SIG-M5 treated with dmso at 0.1 percent for 504 hours (cell line): ENCODE data around the gene TMEM167A.
A peak's percentile ranks its signal among the peaks of the same experiment; 100 is the strongest.

Experiments used
- DNase-seq: peaks from one replicate; lab custom pipeline; 2025; ENCODE audit not compliant: unreplicated experiment; lab: John Stamatoyannopoulos, UW

The TMEM167A gene

DNA sequence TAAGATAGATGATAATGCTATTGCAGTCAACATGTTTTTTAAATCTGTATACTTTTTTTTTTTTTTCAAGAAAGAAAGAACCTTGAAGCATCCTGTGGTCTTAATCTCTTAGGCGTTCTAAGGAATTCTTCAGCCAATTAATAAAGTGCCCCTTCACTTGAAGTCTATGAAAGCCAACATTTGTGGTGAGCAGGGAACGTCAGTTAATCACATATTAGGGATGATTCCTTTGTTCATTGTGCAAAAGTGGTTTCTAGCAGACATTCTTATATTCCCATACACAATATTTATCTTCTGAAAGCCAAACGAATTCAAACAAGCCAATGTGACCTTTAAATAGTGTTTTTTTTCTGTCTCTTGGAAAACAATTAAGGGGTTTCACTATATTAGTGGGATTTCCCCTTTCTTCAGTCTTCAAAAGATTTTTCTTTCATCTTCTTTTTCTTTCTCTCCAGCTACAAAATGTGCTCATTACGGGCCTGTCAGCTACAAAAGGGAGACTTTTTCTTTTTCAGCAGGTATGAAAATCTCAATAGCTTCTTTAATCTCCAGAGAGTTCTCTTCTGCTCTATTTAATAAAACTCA, 40.1 kb downstream of the TMEM167A start:
- no peak for DNase-seq

- no peak for DNase-seq
These were observed 41.7 kb downstream of the TMEM167A start for GRCh38 chr5:83035373-83036100.

DNA sequence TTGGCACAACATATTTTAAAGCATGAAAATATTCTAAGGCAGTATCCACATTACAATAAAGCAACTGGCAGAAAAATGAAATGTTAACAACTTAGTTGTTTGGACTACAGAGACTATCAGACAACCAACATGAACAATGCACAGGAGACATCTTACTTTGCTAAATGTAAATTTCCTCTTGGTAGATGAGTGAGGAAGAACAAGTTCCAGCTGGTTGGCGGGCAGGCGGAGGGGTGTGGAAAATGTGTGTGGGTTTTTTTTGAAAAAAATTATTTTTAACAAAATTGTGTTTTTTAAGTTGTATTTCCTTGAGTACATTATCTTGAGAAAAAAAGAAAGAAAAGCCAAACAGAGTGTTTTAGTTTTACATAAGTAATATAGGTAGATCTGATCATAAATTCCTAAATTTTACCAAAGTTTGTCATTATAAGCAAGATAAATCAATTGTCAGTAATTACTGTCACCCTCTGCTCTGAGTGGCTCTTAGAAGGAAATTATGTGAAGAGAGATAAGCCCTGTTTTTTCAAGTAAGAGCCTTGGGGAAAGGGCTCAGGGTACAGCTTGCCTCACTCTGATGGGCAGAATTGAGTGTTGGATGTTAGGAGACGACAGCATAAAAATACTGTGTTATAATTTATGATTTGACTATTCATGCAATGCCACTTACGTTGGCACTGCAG, 42.5 kb downstream of the TMEM167A start:
- DNase-seq: no peak

GRCh38 chr5:83034036-83034435, 43.2 kb downstream of the TMEM167A start:
- DNase-seq: no peak

DNA sequence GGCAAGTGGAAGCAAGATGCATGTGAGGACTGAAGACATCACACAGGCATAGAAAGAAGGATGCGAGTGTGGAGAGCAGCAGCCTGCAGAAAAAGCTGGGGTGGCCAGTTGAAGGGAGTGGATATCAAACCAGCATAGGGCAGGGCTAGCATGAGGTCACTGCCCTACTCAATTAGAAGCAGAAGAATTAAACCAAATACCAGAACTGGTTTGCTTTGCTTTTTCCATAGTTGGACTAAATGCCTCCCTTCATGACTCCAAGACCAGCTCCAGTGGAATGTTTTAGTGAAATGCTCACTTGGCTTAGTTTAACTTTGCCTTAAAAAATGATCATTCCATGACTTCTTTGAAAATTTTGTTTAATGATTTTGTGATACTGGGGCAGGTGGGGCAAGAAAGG, 45.8 kb downstream of the TMEM167A start:
- no peak for DNase-seq

GRCh38 chr5:83029912-83030311, 47.3 kb downstream of the TMEM167A start:
- no peak for DNase-seq

DNA sequence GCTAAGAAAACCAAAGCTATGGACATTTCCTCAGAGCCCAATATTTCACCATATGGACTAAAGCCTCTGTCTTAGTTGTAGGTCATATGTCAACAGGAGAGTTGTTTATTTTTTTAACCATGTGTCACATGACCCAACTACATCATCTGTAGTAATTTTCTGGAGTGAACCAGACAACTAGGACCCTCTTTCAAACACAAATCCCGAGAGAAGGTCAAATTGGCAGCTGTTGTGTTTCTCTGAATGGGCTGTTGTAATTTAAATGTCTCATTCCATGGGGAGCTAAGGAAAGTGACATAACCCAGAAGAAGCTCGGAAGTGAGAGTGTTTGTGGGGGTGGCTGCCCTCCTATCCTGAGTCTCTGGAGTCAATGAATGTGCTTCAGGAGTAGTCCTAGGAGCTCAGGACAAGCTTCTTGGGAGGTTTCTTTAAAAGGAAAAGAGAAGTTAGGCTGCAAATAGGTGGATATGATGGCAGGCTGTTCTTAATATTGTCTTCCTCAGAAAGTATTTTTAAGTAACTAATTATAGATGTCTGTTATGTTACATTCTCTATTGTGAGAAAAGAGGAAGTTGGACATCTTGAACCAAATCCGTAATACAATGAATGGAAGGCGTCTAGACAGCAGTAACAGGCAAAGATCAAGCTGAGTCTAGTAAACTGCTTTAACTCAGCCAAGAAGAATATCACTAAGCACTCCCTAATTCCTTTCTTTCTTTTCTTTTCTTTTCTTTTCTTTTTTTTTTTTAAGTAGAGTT, 50.1 kb downstream of the TMEM167A start:
- DNase-seq: peak; percentile 77

DNA sequence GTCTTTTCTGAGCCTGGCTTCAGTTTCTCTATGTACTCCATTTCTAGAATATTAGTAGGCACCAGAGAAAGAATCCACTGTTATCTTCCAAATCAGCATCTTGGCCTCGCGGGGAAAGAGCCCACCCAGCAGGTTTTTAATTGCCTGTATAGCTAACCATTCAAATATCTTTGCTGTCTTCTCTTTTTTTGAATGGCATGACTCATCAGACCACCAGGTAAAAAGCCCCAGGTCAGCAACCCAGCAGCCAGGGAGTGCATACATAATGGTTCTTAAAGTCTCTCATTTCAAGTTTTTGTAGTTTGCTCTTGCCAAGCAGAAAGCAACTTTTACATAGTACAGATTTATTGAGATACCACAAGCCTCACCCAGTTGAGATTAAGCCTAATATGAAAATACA, 50.7 kb downstream of the TMEM167A start:
- no peak for DNase-seq

- no peak for DNase-seq
These were observed 51.3 kb downstream of the TMEM167A start for GRCh38 chr5:83025690-83026478.

GRCh38 chr5:83022334-83022733, 54.9 kb downstream of the TMEM167A start:
- DNase-seq: no peak

GRCh38 chr5:83015676-83016075, 61.5 kb downstream of the TMEM167A start:
- DNase-seq: no peak

DNA sequence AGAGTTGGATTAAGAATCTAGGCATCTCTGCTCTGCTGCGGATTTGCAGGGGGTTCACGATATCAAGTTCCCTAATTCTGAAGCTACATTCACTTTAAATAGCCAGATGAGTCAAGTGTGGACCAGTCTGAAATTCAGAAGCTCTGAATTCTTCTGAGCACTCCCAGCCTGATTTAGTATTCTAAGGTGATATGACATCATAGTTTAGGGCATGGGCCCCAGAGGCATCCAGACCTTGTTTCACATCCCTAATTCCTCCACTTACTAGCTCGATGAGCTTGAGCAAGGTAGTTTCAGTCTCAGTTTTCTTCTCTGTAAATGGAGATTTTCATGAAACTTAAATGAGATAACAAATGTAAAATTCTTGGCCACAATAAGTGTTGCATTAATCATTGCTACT, 65.2 kb downstream of the TMEM167A start:
- peak; percentile 83 for DNase-seq

DNA sequence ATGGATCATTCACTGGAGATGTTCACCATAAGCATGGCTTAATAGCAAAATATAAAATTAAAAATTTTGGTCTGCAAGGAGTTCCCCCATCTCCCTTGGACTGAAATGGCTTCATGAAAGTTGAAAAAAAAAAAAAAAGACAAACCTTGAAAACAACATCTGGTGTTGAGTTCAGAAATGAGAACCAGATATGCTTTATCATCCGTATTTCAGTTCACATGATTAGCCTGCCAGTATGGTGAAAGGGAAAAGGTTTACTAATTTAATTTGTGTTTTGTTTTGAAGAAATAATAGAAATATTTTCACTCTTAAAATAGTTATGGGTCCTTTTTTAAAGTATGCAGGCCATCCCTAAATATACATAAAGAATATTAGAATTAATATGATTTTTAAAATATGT, 67.8 kb downstream of the TMEM167A start:
- DNase-seq: no peak

GRCh38 chr5:83007755-83008154, 69.4 kb downstream of the TMEM167A start:
- DNase-seq: no peak

DNA sequence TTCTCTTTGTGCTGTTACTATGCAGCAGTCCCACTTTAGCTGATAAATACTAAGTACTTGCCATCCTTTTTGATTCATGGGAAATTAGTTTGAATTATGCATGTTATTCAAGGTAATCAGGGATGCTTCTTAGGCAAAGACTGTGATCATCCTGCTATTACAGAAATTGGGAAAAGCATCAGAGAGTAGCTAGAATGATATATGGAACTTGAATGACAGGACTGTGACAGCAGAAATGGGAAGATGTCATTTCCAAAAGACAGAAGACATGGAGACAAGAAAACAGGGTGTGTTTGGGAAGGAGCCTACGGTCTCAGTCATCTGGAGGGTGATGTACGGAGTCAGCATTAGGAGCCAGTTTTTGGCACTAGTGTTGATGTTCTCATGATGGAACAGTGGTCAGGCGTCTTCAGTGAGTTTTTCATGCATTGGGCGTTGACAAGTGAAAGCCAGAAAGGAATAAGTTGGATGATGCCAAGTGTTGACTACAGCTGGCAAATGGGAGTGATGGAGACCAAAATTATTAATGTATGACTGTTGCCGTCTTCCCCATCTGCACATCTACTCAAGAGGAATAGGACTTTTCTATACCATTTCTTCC, 70.4 kb downstream of the TMEM167A start:
- DNase-seq: no peak

GRCh38 chr5:83003791-83004190, 73.4 kb downstream of the TMEM167A start:
- DNase-seq: no peak
